PFSK-1 (cell line): ENCODE data around the gene KIT.

ENCODE experiments used
- FOXP2 ChIP-seq: optimal IDR thresholded peaks from 2 replicates; pipeline ENCODE3; 2011; ENCODE audit warnings: borderline replicate concordance, control low read depth, inconsistent platforms; ENCODE audit not compliant: insufficient read depth; ENCODE audit errors: extremely low read length, extremely low read depth
- POLR2AphosphoS5 ChIP-seq: IDR thresholded peaks from 2 replicates; pipeline ENCODE4 v1.6.1; 2012; ENCODE audit warnings: low read depth, mild to moderate bottlenecking, control low read depth, low read length, moderate library complexity
- REST ChIP-seq, 2 experiments: IDR thresholded peaks; 2 replicates each; pipeline versions ENCODE4 v1.6.1 to v1.8.0; 2011 to 2012; ENCODE audit warnings: low read depth in 2 of 2, low read length in 2 of 2, control low read depth in 1 of 2, inconsistent platforms in 1 of 2, mild to moderate bottlenecking in 1 of 2, moderate library complexity in 1 of 2; ENCODE audit not compliant: insufficient read depth in 1 of 2
- SIN3A ChIP-seq: IDR thresholded peaks from 2 replicates; pipeline ENCODE4 v1.6.1; 2012; ENCODE audit warnings: mild to moderate bottlenecking, low read length, moderate library complexity, borderline replicate concordance; ENCODE audit not compliant: insufficient read depth
- TAF1 ChIP-seq: IDR thresholded peaks from 2 replicates; pipeline ENCODE4 v1.6.1; 2012; ENCODE audit warnings: low read length, control low read depth, borderline replicate concordance; ENCODE audit not compliant: insufficient read depth

Gene KIT

DNA sequence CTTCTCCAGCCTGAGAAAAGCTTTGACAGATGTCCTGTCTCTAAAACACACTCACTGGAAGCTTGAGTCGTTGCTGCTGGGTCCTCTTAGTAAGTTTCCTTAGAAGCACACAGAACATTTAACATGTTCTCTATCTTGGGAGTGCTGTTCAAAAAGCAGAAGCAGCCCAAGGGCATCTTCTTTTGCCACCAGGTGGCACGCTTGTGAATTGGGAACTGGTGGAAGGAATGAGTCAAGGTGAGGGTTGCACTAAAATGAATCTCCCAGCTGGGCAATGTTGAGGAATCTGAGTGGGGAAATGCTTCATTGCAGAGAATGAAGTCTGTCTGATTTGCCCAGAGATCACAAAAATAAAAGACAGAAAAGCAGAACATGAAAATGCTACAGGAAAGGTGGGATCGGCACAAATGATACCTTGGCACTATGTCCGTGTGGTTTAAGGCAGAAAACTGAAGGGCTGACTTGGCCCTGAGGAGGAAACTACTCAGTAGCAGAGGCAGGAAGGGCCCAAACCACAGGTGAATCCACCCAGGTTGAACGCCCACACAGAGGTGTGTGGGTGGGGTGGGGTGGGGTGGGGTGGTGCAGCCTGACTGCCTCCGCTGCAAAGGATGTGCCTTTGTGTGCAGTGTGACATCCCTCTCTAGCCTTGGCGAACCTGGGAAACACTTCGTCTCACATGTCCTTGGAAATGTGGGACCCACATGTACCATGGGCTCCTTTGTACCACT is 26.0 kb downstream of the KIT start:
- TF ChIP-seq REST (IDR thresholded peaks at IDR 0.05; ENCODE audit: insufficient read depth in 1 of 2, low read depth in 2 of 2, low read length in 2 of 2) = no peak

DNA sequence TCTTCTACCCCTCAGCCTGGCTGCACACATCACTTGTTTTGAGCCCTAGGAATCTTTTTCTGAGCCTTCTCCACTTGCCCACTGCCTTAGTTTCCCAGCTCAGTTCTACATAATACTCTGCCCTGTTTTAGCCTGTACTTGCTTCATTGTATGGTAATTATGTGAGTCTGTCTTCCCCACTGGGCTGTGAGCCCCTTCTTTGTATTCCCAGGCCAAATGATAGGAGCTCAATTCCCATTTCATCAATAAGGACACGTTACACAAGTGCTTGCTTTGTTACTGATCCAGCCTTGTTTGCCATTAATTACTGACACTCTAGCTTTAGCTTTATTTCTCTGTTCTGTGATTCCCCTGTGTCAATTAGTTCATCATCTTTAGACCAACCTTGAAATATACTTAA is 28.1 kb downstream of the KIT start:
- no peak for TF ChIP-seq REST (IDR thresholded peaks at IDR 0.05; ENCODE audit: insufficient read depth in 1 of 2, low read depth in 2 of 2, low read length in 2 of 2)
- TF ChIP-seq TAF1 = no peak
- no peak for TF ChIP-seq POLR2AphosphoS5
- no peak for TF ChIP-seq FOXP2
- no peak for TF ChIP-seq SIN3A

DNA sequence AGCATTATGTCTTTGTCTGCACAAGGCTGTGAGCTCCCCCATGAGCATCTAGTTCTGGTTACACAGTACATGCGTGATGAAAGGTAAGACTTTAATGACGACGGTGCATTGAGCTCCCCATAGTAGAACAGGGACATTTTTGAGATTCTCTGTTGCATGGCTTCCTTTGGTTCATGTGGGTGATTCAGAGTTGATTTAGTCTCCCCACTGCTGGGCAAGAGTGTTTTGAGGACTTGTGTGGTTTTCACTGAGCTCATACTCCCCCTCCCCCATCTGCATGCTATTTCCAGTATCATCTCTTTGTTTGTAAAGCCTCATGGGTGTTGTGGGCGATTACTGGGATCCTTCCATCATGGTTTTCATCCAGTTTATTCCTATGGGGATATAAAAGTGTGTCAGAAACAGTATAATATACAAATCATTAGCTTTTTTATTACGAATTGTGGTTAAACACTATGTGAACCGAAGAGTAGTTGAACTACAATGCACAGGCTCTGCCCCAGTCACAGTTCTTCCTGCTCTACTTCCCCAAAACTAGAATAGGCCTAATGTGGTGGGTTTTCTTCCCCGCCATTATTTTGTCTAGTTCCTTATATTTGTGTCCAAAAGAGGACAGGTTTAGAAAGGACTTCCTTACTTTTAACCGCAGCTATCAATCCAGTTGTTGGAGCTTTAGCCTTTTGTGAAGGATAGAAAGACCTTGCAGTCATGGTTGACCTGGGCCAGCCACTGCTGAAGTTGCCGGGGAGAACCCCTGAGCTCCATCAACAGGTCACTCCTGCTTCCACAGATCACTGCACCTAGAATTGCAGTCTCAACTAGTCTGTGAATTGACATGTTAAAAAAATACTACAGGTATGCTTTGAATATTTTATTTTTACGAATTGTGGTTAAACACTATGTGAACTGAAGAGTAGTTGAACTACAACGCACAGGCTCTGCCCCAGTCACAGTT is 30.4 kb downstream of the KIT start:
- TF ChIP-seq FOXP2 (no peak), POLR2AphosphoS5 (no peak), SIN3A (no peak), TAF1 (no peak), REST (IDR thresholded peaks at IDR 0.05; ENCODE audit: insufficient read depth in 1 of 2, low read depth in 2 of 2, low read length in 2 of 2) (no peak)

- TF ChIP-seq REST (IDR thresholded peaks at IDR 0.05; ENCODE audit: insufficient read depth in 1 of 2, low read depth in 2 of 2, low read length in 2 of 2) = no peak
- TF ChIP-seq SIN3A = no peak
- no peak for TF ChIP-seq FOXP2
- no peak for TF ChIP-seq POLR2AphosphoS5
- no peak for TF ChIP-seq TAF1
Observed at GRCh38 chr4:54695337-54695736, 37.6 kb downstream of the KIT start.
